ENCODE measurements around the gene MARCHF9. TPM values are rescaled to one million over a fixed set of nuclear protein-coding genes. Genes with fewer than 3 reads are reported as not detected.

The MARCHF9 gene
- polyA plus RNA-seq, 2 donors = 8.0 to 10.9 TPM

DNA sequence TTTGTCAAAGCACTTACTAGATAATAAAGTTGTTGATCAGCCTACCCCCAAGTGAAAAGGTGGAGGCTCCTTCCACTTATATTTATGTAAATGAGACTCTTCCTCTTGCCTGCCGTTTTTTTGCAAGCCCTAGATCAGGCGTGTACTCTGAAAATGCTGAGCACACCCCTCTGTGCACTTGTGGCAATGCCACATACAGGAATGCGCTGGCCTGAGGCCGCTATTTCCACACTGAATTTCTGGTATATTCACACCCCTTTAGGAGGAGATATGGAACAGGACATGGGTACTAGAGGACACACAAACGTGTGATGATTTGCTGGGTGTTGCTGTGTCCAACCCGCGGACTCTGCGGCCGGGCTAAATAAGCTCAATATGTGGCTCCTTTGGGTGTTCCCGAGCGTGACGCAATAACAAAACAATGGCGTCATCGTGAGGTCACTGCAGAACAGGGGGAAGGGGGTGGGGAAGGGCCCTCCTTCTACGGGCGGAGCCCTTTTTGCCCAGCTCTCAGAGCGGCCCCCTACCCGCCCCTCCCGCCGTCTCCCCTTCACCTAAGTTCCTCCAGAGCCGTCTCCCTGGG, 10.6 kb upstream of the MARCHF9 start:
- peak overlapping the region; percentile 44 to 95 for H3K4me3 ChIP-seq (ENCODE audit: low read depth in 1 of 2, low read length in 2 of 2)
- H3K9me3 ChIP-seq (ENCODE audit: control insufficient read depth in 2 of 2, insufficient read depth in 1 of 2, low read depth in 1 of 2, low read length in 1 of 2) = no peaks in the 10 kb centered on the region
- peaks cover 0 to 7% of the 10 kb centered on the region in 2 donors for H3K36me3 ChIP-seq (ENCODE audit: control insufficient read depth in 2 of 2, insufficient read depth in 2 of 2, low read length in 1 of 2)
- H3K27ac ChIP-seq (ENCODE audit: low read depth in 2 of 2, low read length in 1 of 2) = peak overlapping the region; percentile 87 to 93
- H3K4me1 ChIP-seq (ENCODE audit: control insufficient read depth in 2 of 2, insufficient read depth in 2 of 2, low read length in 1 of 2) = peaks cover 0 to 9% of the 10 kb centered on the region in 2 donors
- peaks cover 0 to 7% of the 10 kb centered on the region in 2 donors for H3K27me3 ChIP-seq (ENCODE audit: control insufficient read depth in 1 of 2, insufficient read depth in 2 of 2, low read length in 2 of 2)
- 10 to 11% methylated on average over 21 of the region's 21 CpGs for WGBS, 2 donors

DNA sequence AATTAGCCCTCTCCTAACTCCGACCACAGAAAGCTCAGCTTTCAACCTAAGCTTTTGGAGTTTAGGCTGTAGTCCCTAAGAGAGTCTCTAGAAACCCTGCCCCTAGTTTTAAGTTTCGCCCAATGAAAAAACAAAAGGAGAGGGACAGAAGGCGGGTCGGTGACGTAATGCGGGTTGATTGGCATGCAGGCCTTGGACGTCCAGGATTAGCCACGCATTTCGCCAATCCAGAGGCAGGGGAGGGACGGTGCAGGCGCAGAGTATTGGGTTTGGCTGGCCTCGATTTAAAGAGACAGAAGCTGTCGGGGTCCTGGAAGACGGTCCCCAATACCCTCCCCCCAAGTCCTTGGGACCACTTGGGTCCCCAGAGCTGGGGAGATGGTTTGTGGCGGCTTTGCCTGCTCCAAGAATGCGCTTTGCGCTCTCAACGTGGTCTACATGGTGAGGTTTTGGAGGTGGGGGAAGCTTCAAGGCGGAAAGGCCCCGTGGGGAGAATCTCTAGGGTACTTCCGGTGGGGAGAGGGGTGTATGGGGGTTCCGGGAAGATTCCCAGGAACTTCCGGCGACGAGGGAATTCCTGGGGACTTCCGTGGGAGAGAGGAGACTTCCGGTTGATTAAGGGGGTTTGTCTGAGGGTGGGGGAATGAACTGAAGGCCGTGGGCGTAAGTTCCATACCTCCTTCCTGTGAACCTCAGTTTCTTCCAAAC, 10.0 kb upstream of the MARCHF9 start, which contains the start of gene TSPAN31:
Gene TSPAN31 (plus strand): TSS at position 263 of the 708 bp plus-strand sequence. CDS start 116 bp downstream, at position 379.
- Histone ChIP-seq H3K36me3 (ENCODE audit: control insufficient read depth in 2 of 2, insufficient read depth in 2 of 2, low read length in 1 of 2) (peaks cover 0 to 7% of the 10 kb centered on the region in 2 donors), H3K9me3 (ENCODE audit: control insufficient read depth in 2 of 2, insufficient read depth in 1 of 2, low read depth in 1 of 2, low read length in 1 of 2) (no peaks in the 10 kb centered on the region), H3K4me3 (ENCODE audit: low read depth in 1 of 2, low read length in 2 of 2) (peak within 1 kb of the TSS; percentile 71 to 95), H3K27me3 (ENCODE audit: control insufficient read depth in 1 of 2, insufficient read depth in 2 of 2, low read length in 2 of 2) (peaks cover 0 to under 1% of the 10 kb centered on the region in 2 donors), H3K27ac (ENCODE audit: low read depth in 2 of 2, low read length in 1 of 2) (peak within 1 kb of the TSS; percentile 92 to 99), H3K4me1 (ENCODE audit: control insufficient read depth in 2 of 2, insufficient read depth in 2 of 2, low read length in 1 of 2) (peaks cover 0 to 9% of the 10 kb centered on the region in 2 donors)
- 1 to 2% methylated on average over 29 of the region's 29 CpGs for whole genome bisulfite sequencing, 2 donors

DNA sequence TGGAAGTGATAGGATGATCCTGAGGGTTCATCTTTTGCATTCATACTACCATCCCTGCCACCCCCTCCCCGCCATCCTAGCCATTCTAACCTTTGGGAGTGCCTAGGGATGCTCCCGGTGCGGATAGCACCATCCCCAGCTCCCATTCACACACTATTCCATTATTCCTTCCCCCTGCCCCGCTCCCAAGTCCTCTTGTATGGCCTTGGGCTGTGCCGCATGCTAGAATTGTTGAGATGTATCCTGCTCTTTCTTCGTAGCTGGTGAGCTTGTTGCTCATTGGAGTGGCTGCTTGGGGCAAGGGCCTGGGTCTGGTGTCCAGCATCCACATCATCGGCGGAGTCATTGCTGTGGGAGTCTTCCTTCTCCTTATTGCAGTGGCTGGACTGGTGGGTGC, 9.4 kb upstream of the MARCHF9 start:
- Histone ChIP-seq H3K27me3 (ENCODE audit: control insufficient read depth in 1 of 2, insufficient read depth in 2 of 2, low read length in 2 of 2) (no peaks in the 10 kb centered on the region), H3K9me3 (ENCODE audit: control insufficient read depth in 2 of 2, insufficient read depth in 1 of 2, low read depth in 1 of 2, low read length in 1 of 2) (no peaks in the 10 kb centered on the region), H3K36me3 (ENCODE audit: control insufficient read depth in 2 of 2, insufficient read depth in 2 of 2, low read length in 1 of 2) (peaks cover 0 to 7% of the 10 kb centered on the region in 2 donors), H3K27ac (ENCODE audit: low read depth in 2 of 2, low read length in 1 of 2) (peak overlapping the region; percentile 92 to 99), H3K4me1 (ENCODE audit: control insufficient read depth in 2 of 2, insufficient read depth in 2 of 2, low read length in 1 of 2) (peaks cover 0 to 9% of the 10 kb centered on the region in 2 donors), H3K4me3 (ENCODE audit: low read depth in 1 of 2, low read length in 2 of 2) (peak overlapping the region; percentile 71 to 95)
- WGBS, 2 donors = 37 to 46% methylated on average over 8 of the region's 8 CpGs

DNA sequence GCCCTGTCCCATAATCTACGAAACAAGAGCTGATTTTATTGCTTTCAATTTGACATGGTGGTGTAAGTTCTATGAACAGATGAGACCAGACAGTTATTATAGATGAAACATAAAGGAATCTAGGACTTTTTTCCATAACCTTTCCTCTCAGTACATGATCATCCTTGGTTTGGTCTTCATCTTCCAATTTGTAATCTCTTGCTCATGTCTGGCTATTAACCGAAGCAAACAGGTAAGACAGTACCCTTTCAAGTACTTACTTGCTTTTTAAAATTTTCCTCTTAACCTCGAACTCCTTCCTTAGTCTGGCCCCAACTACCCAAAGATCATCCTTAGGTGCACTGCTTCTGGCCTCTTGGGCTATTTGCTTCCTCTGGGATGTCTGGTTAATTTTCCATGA, 8.9 kb upstream of the MARCHF9 start:
- peaks cover under 1 to 11% of the 10 kb centered on the region in 2 donors for H3K4me1 ChIP-seq (ENCODE audit: control insufficient read depth in 2 of 2, insufficient read depth in 2 of 2, low read length in 1 of 2)
- H3K36me3 ChIP-seq (ENCODE audit: control insufficient read depth in 2 of 2, insufficient read depth in 2 of 2, low read length in 1 of 2) = peaks cover 0 to 11% of the 10 kb centered on the region in 2 donors
- peak overlapping the region in 1 of 2 donors; percentile 99 for H3K27ac ChIP-seq (ENCODE audit: low read depth in 2 of 2, low read length in 1 of 2)
- WGBS, 2 donors = 65 to 85% methylated on average over 3 of the region's 3 CpGs
- H3K9me3 ChIP-seq (ENCODE audit: control insufficient read depth in 2 of 2, insufficient read depth in 1 of 2, low read depth in 1 of 2, low read length in 1 of 2) = no peaks in the 10 kb centered on the region
- peak overlapping the region in 1 of 2 donors; percentile 95 for H3K4me3 ChIP-seq (ENCODE audit: low read depth in 1 of 2, low read length in 2 of 2)
- no peaks in the 10 kb centered on the region for H3K27me3 ChIP-seq (ENCODE audit: control insufficient read depth in 1 of 2, insufficient read depth in 2 of 2, low read length in 2 of 2)

DNA sequence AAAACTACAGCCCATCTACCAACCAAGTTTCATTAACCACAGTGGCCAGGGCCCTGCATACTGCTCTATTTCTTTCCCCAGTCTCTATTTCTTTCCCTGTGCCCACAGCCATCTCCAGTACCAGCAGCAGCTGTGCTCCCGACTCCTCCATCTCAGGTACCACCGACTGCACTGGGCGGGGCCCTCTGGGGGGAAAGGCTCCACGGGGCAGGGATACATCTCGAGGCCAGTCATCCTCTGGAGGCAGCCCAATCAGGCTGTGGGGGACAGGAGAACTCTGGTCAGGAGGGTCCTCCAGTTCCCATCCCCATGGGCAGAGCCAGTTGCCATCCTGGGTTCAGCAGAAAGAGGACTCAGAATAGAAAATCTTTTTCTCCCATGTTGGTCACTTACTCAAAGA, 5.8 kb upstream of the MARCHF9 start:
- H3K9me3 ChIP-seq (ENCODE audit: control insufficient read depth in 2 of 2, insufficient read depth in 1 of 2, low read depth in 1 of 2, low read length in 1 of 2) = no peaks in the 10 kb centered on the region
- 92% methylated on average over 5 of the region's 5 CpGs for WGBS, 2 donors
- H3K4me1 ChIP-seq (ENCODE audit: control insufficient read depth in 2 of 2, insufficient read depth in 2 of 2, low read length in 1 of 2) = peaks cover 6 to 15% of the 10 kb centered on the region in 2 donors
- H3K4me3 ChIP-seq (ENCODE audit: low read depth in 1 of 2, low read length in 2 of 2) = no peak overlapping the region
- no peak overlapping the region for H3K27ac ChIP-seq (ENCODE audit: low read depth in 2 of 2, low read length in 1 of 2)
- peaks cover 0 to 11% of the 10 kb centered on the region in 2 donors for H3K36me3 ChIP-seq (ENCODE audit: control insufficient read depth in 2 of 2, insufficient read depth in 2 of 2, low read length in 1 of 2)
- H3K27me3 ChIP-seq (ENCODE audit: control insufficient read depth in 1 of 2, insufficient read depth in 2 of 2, low read length in 2 of 2) = no peaks in the 10 kb centered on the region

DNA sequence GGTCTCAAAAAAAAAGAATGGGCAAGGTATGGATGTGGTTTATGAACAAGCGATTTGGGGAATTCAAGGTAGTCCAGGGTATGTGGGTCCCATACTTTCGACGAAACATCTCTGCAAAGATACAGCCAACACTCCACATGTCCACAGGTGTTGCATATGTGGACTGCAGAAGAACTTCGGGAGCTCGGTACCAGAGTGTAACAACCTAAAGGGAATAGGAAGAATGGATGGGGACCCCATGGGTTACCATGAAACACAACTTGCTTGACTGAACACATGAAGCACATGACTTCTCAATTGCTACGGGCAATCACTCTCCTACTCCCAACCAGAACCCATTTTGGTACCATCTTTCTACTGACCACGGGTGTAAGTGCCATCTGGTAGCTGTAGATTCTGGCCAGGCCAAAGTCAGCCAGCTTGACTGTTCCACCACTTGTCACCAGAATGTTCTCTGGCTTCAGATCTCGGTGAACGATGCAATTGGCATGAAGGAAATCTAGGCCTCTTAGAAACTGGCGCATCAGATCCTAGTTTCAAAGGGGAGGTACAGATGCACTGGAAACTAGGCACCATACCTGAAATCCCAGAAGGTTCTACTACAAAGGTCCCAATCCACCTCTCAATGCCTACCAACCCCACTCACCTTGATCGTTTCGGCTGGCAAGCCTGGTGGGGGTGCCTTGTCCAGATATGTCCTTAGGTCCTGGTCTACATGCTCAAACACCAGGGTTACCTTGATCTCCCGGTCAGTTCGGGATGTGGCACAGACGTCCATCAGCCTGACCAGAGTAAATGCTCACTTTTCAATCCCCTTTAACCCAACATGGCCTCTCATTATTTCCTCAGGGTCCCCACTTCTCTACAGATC, 4.1 kb upstream of the MARCHF9 start:
- Histone ChIP-seq H3K9me3 (ENCODE audit: control insufficient read depth in 2 of 2, insufficient read depth in 1 of 2, low read depth in 1 of 2, low read length in 1 of 2) (no peaks in the 10 kb centered on the region), H3K36me3 (ENCODE audit: control insufficient read depth in 2 of 2, insufficient read depth in 2 of 2, low read length in 1 of 2) (peaks cover 0 to 11% of the 10 kb centered on the region in 2 donors), H3K4me1 (ENCODE audit: control insufficient read depth in 2 of 2, insufficient read depth in 2 of 2, low read length in 1 of 2) (peaks cover 6 to 9% of the 10 kb centered on the region in 2 donors), H3K4me3 (ENCODE audit: low read depth in 1 of 2, low read length in 2 of 2) (peak overlapping the region; percentile 58 to 72), H3K27ac (ENCODE audit: low read depth in 2 of 2, low read length in 1 of 2) (peak overlapping the region in 1 of 2 donors; percentile 88), H3K27me3 (ENCODE audit: control insufficient read depth in 1 of 2, insufficient read depth in 2 of 2, low read length in 2 of 2) (no peaks in the 10 kb centered on the region)
- 87% methylated on average over 15 of the region's 15 CpGs for WGBS, 2 donors

DNA sequence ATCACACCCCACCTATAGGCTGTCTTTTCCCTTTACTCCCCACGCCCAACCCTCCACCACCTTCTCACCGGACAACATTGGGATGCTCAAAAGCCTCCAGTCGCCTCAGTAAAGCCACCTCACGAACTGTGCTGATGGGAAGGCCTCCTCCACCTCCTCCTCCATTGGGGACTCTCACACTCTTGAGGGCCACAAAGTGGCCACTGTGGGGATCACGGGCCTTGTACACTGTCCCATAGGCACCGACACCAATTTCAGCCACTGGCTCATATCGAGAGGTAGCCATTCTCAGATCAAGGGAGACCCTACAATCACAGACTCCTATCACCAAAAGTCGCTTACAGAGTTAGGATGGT, 3.5 kb upstream of the MARCHF9 start:
- H3K27me3 ChIP-seq (ENCODE audit: control insufficient read depth in 1 of 2, insufficient read depth in 2 of 2, low read length in 2 of 2) = no peaks in the 10 kb centered on the region
- peak overlapping the region; percentile 71 to 88 for H3K27ac ChIP-seq (ENCODE audit: low read depth in 2 of 2, low read length in 1 of 2)
- peaks cover 6 to 8% of the 10 kb centered on the region in 2 donors for H3K4me1 ChIP-seq (ENCODE audit: control insufficient read depth in 2 of 2, insufficient read depth in 2 of 2, low read length in 1 of 2)
- peak overlapping the region; percentile 58 to 72 for H3K4me3 ChIP-seq (ENCODE audit: low read depth in 1 of 2, low read length in 2 of 2)
- H3K9me3 ChIP-seq (ENCODE audit: control insufficient read depth in 2 of 2, insufficient read depth in 1 of 2, low read depth in 1 of 2, low read length in 1 of 2) = no peaks in the 10 kb centered on the region
- peaks cover 0 to 11% of the 10 kb centered on the region in 2 donors for H3K36me3 ChIP-seq (ENCODE audit: control insufficient read depth in 2 of 2, insufficient read depth in 2 of 2, low read length in 1 of 2)
- WGBS, 2 donors = 9 to 13% methylated on average over 8 of the region's 8 CpGs

DNA sequence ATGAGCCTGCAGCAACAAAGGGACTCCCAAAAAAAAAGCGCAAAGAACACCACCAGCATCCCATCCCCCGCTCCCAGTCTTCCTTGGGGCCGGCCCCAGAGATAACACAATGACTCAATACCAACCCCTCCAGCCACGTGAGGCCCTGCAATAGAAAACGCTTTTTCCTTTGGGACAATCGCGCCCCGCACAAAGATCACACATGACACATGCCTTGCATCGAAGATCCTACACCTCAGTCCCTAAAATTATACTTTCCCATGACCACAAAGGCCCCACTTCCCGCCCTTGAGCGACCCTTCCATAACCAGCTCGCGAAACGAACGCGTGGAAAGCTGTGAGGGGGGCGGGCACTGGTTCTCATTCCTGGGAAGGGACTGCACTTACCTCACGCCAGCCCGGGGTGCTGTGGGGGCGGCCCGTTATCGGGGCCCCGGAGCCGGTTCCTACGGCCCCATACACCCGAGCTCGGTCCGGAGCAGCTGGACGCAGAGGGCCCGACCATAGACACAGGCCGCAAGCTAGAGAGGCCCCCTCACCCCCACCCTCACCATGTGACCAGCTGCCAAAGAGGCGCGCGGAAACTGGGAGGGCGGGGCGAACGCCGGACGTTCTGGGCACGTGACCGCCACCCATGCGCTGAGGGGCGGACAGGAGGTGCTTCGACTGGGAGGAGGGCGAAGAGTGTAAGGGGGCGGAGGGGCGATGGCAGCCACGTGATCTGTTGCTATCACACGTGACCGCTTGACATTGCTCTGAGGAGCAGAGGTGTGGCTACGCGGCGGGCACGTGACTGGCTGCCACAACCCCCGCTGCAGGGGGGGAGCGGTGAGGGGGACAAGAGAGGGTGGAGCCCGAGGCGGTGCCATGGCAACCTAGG, 2.9 kb upstream of the MARCHF9 start, which contains the start of gene CDK4:
Gene CDK4 (minus strand): TSS at position 523 of the 880 bp plus-strand sequence. CDS start 593 bp downstream, outside the sequence.
- Histone ChIP-seq H3K36me3 (ENCODE audit: control insufficient read depth in 2 of 2, insufficient read depth in 2 of 2, low read length in 1 of 2) (peaks cover 0 to 11% of the 10 kb centered on the region in 2 donors), H3K4me1 (ENCODE audit: control insufficient read depth in 2 of 2, insufficient read depth in 2 of 2, low read length in 1 of 2) (peaks cover 6 to 8% of the 10 kb centered on the region in 2 donors), H3K9me3 (ENCODE audit: control insufficient read depth in 2 of 2, insufficient read depth in 1 of 2, low read depth in 1 of 2, low read length in 1 of 2) (no peaks in the 10 kb centered on the region), H3K27ac (ENCODE audit: low read depth in 2 of 2, low read length in 1 of 2) (peak within 1 kb of the TSS; percentile 71 to 88), H3K4me3 (ENCODE audit: low read depth in 1 of 2, low read length in 2 of 2) (peak within 1 kb of the TSS; percentile 58 to 72), H3K27me3 (ENCODE audit: control insufficient read depth in 1 of 2, insufficient read depth in 2 of 2, low read length in 2 of 2) (no peaks in the 10 kb centered on the region)
- WGBS, 2 donors = 0 to 1% methylated on average over 58 of the region's 58 CpGs

Measured in esophagus (tissue), 2 donors.